OCI-LY7 (cell line): ENCODE data around the gene IL9.

Experiments
- EZH2phosphoT487 ChIP-seq: fragments of 200-600 bp; sonication (generic); IDR thresholded peaks from 2 replicates; pipeline ENCODE4 v1.6.1; 2018; ENCODE audit warnings: low read depth, borderline replicate concordance, mild to moderate bottlenecking, mixed run types, antibody characterized with exemption, low read length, moderate library complexity, mixed read lengths
- TF ChIP-seq, protein P1 (sequence below): fragments of 200-600 bp; sonication (generic); conservative IDR thresholded peaks from 2 replicates; pipeline ENCODE4 v1.5.1; 2014; ENCODE audit warnings: mild to moderate bottlenecking, antibody characterized with exemption, low read length, moderate library complexity, mixed read lengths

DNA sequence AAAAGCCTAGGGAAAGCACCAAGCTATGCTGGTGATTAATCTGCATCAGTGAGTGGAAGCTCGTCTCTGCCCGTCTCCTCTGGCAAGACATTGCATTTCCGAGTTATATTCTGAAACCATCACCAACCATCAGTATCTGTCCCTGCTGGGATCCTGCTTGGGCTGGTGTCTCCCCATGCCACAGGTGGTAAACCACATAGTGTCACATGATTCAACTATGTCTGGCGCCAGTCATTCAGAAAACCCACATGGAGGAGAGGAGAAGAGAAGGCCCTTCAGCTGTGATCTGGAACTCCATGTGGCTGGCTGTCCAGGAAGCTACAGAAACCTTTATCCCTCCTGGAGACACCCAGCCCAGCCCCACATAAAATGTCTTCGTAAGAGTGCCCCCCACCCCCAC is 4.8 kb downstream of the IL9 start:
- TF ChIP-seq, protein P1, sequence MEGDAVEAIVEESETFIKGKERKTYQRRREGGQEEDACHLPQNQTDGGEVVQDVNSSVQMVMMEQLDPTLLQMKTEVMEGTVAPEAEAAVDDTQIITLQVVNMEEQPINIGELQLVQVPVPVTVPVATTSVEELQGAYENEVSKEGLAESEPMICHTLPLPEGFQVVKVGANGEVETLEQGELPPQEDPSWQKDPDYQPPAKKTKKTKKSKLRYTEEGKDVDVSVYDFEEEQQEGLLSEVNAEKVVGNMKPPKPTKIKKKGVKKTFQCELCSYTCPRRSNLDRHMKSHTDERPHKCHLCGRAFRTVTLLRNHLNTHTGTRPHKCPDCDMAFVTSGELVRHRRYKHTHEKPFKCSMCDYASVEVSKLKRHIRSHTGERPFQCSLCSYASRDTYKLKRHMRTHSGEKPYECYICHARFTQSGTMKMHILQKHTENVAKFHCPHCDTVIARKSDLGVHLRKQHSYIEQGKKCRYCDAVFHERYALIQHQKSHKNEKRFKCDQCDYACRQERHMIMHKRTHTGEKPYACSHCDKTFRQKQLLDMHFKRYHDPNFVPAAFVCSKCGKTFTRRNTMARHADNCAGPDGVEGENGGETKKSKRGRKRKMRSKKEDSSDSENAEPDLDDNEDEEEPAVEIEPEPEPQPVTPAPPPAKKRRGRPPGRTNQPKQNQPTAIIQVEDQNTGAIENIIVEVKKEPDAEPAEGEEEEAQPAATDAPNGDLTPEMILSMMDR, result no peak
- TF ChIP-seq EZH2phosphoT487, result no peak
